NT2/D1 (cell line): ENCODE measurements around the gene ATXN1.

Source experiments
- YY1 ChIP-seq: IDR thresholded peaks from 2 replicates; pipeline ENCODE4 v1.6.1; 2011; ENCODE audit not compliant: insufficient read length, insufficient read depth
- ZNF274 ChIP-seq: IDR thresholded peaks from 2 replicates; pipeline ENCODE4 v1.6.1; 2011; ENCODE audit warnings: mild to moderate bottlenecking, low read depth, low read length

- TF ChIP-seq ZNF274 (no peak), YY1 (no peak)
Observed at GRCh38 chr6:16681260-16681873, 79.9 kb downstream of the ATXN1 start.
